ENCODE data around the gene ARHGAP40. TPM values are rescaled to one million over a fixed set of nuclear protein-coding genes. Genes with fewer than 3 reads are reported as not detected.

ARHGAP40 gene
- total and polyA plus RNA-seq, 2 of the 13 experiments (the other 11 are each of a cell fraction or from before 2014, with no cell fraction given): 0.75 to 2.1 TPM

DNA sequence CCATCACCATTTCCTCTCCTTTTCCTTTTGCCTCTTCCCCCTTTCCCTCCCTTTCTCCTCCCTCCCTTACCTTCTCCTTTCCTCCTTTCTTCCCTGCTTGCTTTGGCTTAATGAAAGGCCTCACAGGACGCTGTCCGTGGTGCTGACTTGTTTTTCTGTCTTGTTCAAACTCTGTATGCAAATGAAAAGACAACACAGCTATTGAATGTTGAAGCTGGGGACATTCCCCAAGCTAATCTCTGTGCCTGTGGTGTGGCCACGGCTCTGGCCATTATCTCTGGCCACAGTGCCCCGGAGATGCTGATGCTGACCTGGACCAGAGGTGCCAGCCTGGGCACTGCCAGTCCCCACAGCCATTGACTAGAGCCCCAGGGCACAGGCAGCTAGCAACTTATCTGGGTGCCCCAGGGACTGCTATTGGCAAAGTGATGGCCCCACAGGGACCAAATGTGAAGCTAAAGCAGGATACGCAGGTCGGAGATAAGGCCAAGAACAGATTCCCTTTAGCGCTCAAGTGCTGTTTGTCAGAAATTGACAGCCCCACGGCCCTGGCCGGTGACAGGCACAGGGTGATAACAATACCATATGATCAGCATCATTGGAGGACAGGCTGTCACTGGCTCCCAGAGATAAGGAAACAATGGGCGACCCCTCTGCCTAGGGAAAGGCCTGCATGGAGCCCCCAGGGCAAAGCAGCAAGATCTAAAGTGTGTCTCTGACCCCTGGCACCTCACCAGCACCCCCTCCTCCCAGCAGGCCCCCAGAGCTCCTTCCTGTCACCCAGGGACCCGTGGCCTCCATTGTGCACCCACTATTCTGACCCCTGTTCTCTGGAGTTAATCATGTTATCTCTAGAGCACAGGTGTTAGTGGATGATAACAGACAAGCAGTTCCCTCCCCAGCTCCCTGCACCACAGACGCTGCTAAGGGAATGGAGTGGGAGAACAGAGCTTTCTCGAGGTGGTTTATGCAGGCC is 91.1 kb downstream of the ARHGAP40 start (continued):
- TF ChIP-seq, protein P1, sequence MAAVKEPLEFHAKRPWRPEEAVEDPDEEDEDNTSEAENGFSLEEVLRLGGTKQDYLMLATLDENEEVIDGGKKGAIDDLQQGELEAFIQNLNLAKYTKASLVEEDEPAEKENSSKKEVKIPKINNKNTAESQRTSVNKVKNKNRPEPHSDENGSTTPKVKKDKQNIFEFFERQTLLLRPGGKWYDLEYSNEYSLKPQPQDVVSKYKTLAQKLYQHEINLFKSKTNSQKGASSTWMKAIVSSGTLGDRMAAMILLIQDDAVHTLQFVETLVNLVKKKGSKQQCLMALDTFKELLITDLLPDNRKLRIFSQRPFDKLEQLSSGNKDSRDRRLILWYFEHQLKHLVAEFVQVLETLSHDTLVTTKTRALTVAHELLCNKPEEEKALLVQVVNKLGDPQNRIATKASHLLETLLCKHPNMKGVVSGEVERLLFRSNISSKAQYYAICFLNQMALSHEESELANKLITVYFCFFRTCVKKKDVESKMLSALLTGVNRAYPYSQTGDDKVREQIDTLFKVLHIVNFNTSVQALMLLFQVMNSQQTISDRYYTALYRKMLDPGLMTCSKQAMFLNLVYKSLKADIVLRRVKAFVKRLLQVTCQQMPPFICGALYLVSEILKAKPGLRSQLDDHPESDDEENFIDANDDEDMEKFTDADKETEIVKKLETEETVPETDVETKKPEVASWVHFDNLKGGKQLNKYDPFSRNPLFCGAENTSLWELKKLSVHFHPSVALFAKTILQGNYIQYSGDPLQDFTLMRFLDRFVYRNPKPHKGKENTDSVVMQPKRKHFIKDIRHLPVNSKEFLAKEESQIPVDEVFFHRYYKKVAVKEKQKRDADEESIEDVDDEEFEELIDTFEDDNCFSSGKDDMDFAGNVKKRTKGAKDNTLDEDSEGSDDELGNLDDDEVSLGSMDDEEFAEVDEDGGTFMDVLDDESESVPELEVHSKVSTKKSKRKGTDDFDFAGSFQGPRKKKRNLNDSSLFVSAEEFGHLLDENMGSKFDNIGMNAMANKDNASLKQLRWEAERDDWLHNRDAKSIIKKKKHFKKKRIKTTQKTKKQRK (IDR thresholded peaks at IDR 0.05; ENCODE audit: low read length): no peak
- TF ChIP-seq CHD2 (IDR thresholded peaks at IDR 0.05; ENCODE audit: low read depth, low read length): no peak
- TF ChIP-seq HDAC6 (IDR thresholded peaks at IDR 0.05; ENCODE audit: low read depth, low read length): no peak
- no peak for TF ChIP-seq POLR2AphosphoS2 (IDR thresholded peaks at IDR 0.05; ENCODE audit: low read depth, low read length)
- TF ChIP-seq, protein P2, sequence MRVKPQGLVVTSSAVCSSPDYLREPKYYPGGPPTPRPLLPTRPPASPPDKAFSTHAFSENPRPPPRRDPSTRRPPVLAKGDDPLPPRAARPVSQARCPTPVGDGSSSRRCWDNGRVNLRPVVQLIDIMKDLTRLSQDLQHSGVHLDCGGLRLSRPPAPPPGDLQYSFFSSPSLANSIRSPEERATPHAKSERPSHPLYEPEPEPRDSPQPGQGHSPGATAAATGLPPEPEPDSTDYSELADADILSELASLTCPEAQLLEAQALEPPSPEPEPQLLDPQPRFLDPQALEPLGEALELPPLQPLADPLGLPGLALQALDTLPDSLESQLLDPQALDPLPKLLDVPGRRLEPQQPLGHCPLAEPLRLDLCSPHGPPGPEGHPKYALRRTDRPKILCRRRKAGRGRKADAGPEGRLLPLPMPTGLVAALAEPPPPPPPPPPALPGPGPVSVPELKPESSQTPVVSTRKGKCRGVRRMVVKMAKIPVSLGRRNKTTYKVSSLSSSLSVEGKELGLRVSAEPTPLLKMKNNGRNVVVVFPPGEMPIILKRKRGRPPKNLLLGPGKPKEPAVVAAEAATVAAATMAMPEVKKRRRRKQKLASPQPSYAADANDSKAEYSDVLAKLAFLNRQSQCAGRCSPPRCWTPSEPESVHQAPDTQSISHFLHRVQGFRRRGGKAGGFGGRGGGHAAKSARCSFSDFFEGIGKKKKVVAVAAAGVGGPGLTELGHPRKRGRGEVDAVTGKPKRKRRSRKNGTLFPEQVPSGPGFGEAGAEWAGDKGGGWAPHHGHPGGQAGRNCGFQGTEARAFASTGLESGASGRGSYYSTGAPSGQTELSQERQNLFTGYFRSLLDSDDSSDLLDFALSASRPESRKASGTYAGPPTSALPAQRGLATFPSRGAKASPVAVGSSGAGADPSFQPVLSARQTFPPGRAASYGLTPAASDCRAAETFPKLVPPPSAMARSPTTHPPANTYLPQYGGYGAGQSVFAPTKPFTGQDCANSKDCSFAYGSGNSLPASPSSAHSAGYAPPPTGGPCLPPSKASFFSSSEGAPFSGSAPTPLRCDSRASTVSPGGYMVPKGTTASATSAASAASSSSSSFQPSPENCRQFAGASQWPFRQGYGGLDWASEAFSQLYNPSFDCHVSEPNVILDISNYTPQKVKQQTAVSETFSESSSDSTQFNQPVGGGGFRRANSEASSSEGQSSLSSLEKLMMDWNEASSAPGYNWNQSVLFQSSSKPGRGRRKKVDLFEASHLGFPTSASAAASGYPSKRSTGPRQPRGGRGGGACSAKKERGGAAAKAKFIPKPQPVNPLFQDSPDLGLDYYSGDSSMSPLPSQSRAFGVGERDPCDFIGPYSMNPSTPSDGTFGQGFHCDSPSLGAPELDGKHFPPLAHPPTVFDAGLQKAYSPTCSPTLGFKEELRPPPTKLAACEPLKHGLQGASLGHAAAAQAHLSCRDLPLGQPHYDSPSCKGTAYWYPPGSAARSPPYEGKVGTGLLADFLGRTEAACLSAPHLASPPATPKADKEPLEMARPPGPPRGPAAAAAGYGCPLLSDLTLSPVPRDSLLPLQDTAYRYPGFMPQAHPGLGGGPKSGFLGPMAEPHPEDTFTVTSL (CRISPR knock-in tag; IDR thresholded peaks at IDR 0.05; ENCODE audit: borderline replicate concordance): no peak
- TF ChIP-seq TCF12 (IDR thresholded peaks at IDR 0.05): no peak
- no peak for TF ChIP-seq TCF12 (CRISPR knock-in tag; IDR thresholded peaks at IDR 0.05)
- peak; percentile 70 for TF ChIP-seq BCL6 (CRISPR knock-in tag; IDR thresholded peaks at IDR 0.05)
- TF ChIP-seq, protein P3, sequence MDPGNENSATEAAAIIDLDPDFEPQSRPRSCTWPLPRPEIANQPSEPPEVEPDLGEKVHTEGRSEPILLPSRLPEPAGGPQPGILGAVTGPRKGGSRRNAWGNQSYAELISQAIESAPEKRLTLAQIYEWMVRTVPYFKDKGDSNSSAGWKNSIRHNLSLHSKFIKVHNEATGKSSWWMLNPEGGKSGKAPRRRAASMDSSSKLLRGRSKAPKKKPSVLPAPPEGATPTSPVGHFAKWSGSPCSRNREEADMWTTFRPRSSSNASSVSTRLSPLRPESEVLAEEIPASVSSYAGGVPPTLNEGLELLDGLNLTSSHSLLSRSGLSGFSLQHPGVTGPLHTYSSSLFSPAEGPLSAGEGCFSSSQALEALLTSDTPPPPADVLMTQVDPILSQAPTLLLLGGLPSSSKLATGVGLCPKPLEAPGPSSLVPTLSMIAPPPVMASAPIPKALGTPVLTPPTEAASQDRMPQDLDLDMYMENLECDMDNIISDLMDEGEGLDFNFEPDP (CRISPR knock-in tag; conservative IDR thresholded peaks at IDR 0.05): 0 out of 2 replicates have a peak, but pooled peaks have one; percentile 78
- TF ChIP-seq CEBPB (IDR thresholded peaks at IDR 0.05; ENCODE audit: borderline replicate concordance, low read depth, low read length): no peak
- TF ChIP-seq ZNF775 (CRISPR knock-in tag; IDR thresholded peaks at IDR 0.05; ENCODE audit: borderline replicate concordance): 0 out of 2 replicates have a peak, but pooled peaks have one; percentile 22
- TF ChIP-seq PHF8 (CRISPR knock-in tag; IDR thresholded peaks at IDR 0.05): peak; percentile 15; the same call in 1 of the 2 replicates
- no peak for TF ChIP-seq NCOA5 (CRISPR knock-in tag; IDR thresholded peaks at IDR 0.05)
- TF ChIP-seq MEIS1 (CRISPR knock-in tag; IDR thresholded peaks at IDR 0.05; ENCODE audit: borderline replicate concordance): no peak
- TF ChIP-seq SCMH1 (CRISPR knock-in tag; IDR thresholded peaks at IDR 0.05; ENCODE audit: borderline replicate concordance): no peak
- TF ChIP-seq KAT2B (IDR thresholded peaks at IDR 0.05; ENCODE audit: borderline replicate concordance, low read depth, low read length): no peak
- no peak for TF ChIP-seq ZNF761 (CRISPR knock-in tag; conservative IDR thresholded peaks at IDR 0.05)
- TF ChIP-seq ZNF329 (CRISPR knock-in tag; IDR thresholded peaks at IDR 0.05; ENCODE audit: low read depth): no peak
